Dedifferentiated amniotic fluid mesenchymal stem cell (primary cell): ENCODE results near the gene PI4KA.
A peak's percentile ranks its signal among the peaks of the same experiment; 100 is the strongest.

Experiments used
- DNase-seq: peaks from one replicate; pipeline ENCODE4 v3.0.0-alpha.2; 2016; ENCODE audit errors: extremely low spot score

PI4KA gene

DNA sequence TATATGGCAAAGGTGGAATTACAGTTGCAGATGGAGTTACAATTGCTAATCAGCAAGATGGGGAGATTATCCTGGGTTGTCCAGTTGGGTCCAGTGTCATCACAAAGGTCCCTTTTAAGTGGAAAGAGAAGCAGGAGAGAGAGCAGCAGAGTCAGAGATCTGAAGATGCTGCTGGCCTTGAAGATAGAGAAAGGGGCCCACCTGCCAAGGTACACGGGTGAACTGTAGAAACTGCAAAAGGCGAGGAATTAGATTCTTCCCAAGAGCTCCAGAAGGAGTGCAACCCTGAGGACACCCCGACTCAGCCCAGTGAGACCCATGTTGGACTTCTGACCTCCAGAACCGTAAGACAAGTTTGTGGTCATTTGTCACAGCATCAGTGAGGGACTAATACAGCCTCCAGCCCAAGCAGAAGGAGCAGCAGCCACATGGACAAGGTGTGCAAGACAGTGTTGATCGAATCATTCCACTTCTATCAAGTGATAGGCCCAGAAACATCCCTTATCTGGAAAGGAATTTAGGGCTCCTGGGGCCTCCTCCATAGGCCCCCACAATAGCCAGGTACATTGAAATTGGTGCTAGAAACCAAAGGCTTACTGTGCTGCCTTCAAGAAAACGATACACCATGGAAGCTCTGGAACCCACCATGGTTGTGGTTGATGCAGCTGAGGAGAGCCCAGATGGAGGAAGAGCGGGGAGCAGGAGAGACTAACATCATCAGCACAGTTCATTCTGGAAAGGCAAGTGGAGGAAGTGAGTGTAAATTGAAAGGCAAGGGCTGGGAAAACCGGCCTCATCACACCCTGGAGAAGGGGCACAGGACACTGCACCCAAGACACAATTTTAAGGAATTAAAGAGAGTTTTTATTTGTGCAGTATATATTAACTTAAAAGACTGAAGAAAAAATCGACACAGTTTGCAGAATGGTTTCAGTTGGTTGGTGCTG is 23.5 kb upstream of the PI4KA start:
- no peak for DNase-seq

- no peak for DNase-seq
Observed at GRCh38 chr22:20881231-20881630, 22.6 kb upstream of the PI4KA start.

GRCh38 chr22:20877715-20878114 is 19.1 kb upstream of the PI4KA start:
- DNase-seq, result no peak

DNA sequence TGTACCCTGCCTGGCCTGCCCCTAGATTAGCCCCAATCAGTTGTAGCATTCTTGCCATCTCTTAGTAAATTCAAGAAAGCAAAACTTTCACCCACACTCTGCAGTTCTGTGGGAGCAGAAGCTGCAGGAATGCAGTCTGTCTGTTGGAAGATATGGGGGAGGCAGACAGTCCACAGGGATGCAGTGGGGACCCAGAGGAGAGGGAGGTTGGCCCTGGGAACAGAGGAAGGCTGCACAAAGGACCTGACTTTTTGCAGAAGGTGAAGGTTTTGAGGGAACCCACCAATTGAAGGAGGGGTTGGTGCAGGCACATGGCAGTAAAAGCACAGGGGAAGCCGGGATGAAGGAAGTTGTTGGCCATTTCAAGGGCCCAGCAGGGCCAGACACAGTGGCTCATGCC is 16.7 kb upstream of the PI4KA start:
- no peak for DNase-seq

DNA sequence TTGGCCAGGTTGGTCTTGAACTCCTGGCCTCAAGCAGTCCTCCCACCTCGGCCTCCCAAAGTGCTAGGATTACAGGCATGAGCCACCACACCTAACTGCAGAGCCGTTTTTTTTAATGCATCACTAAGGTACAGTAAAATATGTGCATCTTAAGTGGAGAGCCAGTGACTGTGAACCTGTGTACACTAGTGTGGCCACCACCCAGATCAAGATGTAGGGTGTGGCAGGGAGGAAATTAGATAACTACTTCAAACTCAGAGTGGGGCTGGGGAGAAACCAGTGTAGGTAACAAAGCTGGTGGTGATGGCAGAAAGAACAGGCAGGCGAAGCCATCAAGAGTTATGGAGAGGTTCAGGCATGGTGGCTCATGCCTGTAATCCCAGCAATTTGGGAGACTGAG is 14.6 kb upstream of the PI4KA start:
- DNase-seq, result no peak

DNA sequence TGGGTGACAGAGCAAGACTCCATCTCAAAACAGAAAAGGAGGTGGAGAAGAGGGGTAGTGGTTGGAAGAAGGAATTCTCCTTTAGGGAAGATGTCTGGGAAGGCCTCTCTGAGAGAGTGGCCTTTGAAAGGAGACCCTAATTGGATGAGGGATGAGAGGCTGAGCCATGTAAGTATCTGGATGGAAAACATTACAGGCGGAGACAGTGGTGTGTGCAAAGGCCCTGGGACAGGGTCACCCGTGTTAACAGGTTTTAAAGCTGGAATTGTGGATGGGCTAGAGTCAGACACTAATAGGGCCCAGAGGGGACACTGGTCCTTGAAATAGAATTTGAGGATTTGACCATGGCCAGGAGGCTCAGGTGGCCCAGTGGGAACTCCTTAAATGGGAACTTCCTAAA is 10.6 kb upstream of the PI4KA start:
- DNase-seq, result no peak

DNA sequence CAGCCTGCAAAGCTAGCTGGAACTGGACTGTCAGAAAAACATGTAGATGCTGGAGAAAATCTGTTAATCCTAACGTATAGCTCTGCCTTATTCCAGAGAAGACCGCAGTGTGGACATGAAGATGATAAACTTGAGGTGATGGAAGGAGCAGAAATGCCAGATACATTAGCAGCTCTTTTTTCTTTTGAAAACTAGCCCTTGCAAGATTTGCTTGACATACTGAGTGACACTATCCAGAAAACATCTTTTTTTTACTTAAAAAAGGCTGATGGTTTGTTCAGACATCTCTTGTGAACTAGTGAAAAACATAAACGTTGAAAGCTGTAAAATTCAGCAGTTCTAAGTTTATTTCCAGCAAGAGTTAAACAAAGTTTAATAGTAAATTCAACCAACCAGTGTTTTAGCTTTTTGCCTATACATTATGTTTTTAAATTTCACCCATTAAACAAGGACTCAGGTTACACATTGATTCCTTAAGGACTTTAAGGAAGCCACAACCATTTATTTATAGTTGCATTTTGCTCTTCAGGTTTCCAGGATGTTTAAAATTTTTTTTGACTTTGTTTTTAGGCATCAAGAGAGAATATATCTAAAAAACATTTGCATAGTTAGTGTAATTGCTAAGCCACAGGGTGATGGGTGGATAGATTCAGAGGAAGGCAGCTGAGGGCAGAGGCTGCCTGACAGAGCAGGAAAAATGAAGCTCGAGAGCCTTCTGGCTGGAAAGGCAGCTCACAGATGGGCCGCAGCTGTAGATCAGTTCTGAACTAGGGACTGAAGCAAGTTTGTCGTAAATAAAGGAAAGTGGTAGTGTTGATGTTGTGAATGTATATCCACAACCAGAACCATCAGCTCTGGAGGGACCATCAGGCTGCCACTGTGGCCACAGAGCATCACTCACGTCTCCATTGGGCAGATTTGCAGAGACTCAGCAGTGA is 9.7 kb upstream of the PI4KA start:
- no peak for DNase-seq

DNA sequence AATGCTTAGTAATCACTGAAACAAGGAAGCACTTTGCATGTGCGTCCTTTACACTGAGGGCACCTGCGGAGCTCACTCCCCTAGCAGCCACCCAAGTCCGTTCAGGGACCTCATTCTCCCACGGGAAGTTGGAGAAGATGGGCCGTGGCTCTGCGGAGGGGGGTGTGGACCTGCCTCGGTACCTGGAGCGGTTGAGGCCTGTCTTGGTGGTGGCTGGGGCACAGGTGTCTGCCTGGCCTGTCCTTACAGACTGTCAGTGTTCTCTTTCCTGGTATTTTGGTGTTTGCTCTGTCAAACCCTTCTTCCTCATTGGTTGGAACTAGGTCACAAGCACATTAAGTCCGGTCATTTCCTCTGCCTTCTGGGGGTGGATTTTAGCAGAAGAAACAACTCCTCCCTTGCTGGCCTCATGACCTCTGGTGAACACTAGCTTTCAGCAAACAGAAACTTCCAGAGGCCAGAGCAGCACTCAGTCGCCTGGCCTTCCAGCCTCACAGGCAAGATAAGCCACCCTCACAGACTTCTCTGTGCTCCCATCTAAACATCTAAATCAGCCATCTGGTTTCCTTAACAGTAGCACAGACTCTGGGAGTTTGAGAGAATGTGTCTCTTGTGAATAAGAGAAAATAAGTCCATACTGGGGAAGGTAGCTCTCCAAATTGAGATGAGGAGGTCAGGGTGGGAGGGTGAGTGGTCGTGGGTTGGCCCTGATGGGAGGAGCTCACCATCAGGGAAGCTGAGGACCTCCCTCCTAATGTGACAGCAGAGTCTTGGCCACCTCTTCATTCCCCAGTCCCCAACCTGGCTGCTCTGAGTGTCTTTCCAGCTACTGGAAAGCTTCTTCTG is 8.8 kb upstream of the PI4KA start:
- DNase-seq, result no peak

DNA sequence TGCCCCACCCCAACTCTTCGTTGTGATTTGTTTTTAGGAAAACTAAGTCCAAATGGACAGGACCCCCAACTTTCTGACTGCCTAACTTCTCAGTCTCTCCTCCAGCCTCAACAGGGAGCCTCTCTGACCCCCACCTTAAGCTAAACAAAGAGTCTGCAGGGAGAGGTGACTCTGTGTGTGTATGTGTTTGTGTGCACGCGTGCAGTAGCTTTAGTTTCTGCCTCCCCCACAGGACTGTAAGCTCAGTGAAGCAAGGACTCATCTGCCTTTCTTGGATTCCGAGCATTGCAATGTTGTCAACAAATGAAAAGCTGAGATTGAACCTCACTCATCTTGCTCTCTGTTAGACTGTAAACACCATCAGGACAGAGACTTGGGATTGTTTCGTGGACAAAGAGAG is 8.1 kb upstream of the PI4KA start:
- no peak for DNase-seq

DNA sequence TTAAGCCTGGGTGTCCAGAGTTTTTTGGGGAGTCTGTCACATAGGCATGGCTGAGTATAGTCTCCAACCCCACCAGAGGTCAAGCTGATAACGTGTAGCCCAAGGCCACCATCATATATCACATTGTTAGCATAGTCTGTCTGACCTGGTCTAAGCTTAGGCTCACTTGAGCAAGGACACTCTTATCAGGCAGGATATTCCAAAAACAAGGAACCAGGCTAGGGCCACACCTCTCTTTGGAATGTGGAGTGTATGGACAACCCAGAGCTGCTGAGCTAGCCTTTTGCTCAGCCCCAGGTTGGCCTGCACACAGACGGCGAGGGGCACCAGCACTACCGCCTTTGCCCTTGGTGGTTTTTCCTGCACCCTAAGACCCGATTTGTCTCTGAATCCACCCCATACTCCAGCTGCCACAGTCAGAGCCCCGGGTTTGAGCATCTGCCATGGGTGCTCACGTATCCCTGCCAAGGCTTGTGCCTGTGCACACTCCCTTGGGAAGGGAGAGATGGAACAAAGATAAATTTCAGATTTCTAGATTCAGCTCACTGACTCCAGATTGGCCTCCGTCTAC is 7.3 kb upstream of the PI4KA start:
- DNase-seq, result no peak

DNA sequence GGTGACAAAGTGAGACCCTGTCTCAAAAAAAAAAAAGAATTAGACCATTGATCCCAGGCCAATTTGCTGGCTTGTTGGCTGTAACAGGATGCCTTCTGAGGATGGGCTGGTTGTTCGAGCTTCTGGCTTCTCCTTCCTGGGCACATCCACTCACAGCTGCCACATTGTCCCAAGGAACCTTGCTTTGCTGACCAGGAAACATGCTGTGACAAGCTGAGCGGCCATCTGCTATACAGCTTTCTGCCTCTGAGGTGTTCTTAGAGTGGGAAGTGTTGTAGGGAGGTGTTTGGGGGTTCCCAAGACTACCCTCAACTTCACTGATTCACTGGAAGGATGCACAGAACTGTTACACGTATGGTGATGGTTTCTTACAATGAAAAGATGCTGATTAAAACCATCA is 6.7 kb upstream of the PI4KA start:
- no peak for DNase-seq

DNA sequence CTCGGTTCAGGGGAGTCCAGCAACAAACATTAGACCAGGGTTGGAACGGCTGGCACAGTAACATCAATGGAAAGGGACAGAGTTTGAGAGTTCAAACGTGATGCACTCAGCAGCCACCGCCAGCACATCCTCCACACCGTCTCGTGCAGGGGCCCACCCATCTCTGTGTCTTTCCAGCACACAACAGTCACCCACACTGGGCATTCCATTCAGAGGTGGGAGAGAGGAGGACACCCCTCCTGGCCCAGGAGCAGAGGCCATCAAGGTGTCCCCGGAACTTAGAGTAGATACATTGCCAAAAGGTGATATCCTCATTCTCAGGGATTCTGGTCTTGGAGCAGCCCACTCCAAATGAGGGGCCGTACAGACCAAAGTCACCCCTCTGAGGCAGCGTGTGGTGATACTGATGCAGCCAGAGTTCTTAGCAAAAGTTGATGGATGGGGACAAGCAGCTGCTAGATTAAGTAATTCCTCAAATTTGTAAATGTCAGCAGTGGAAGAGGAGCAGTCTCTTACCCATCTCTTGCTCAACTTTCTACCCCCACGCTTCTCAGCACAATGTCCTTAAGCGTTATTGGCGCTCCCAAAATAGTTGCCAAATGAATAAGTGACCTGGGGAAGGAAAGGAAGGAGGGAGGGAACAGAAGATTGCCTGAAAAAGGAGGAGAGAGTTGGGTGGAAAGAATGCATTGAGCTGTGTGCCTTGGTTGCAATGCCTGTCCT is 5.7 kb upstream of the PI4KA start:
- no peak for DNase-seq

- no peak for DNase-seq
Observed at GRCh38 chr22:20863366-20863765, 4.8 kb upstream of the PI4KA start.

GRCh38 chr22:20862540-20862939 is 3.9 kb upstream of the PI4KA start:
- no peak for DNase-seq

DNA sequence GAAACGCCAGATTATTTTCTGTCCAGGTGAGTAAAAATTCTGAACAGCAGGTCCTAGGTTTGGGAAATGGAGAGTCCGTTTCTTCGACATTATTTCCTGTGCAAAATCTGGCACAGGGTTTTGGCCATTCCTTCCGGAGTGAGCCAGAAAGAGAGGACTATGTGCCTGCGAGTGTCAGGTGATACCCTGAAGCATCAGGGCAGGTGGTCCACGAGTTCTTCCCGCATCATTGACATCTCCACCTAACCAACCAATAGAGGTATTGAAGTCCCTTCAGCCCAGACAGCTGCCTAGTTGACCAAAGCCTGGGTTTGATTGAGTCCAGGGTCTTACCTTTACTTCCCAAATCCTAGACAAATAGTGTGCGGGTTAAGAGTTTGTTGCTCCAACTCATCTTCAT is 1.0 kb upstream of the PI4KA start:
- DNase-seq, result no peak

GRCh38 chr22:20857838-20858614 is 585 bp downstream of the PI4KA start:
- DNase-seq, result peak; percentile 49

GRCh38 chr22:20857247-20857643 is 1.4 kb downstream of the PI4KA start:
- no peak for DNase-seq

GRCh38 chr22:20853236-20853660 is 5.4 kb downstream of the PI4KA start:
- no peak for DNase-seq

DNA sequence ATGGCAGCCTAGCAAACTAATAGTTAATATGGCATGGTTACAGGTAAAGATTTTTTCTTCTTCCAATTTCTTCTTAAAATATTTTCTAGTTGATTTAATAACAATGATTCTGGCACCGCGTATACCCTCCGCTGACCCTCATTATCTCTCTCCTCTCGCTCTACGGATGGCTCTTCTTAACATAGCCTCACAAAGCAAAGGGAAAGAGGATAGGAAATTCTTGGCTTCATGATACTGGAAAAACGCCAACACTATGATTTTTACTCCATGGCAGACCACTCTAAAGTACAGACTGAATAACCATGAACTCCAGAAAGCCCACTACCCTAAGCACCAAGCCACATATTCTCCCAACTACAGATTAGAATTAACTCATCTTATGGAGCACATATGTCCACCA is 6.1 kb downstream of the PI4KA start:
- DNase-seq, result no peak

DNA sequence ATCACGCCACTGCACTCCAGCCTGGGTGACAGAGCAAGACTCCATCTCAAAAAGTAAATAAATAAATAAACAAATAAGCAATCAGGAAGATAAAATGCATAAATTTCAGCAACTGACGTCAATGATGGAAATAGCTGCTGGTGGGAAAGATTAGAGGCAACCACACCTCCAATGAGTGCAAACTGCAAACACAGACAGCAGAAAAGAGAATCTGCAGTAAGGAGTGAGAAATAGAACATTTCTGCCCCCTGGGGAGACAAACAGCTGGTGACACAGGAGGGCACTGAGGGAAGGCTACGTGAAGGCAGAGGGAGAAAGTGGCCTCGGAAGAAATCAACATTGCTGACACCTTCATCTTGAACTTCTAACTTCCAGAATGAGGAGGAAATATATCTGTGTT is 6.5 kb downstream of the PI4KA start:
- no peak for DNase-seq
